Common myeloid progenitor, CD34-positive (primary cell): Measurements from ENCODE around the gene TOB2.

Experiments used
- CTCF ChIA-PET: fragments of 350-600 bp; sonication (Branson Sonifier 250); formaldehyde crosslinking; loops from one replicate; lab custom pipeline; 2021; ENCODE audit warnings: antibody characterized with exemption; lab: Charles Lee
- POLR2A ChIA-PET: fragments of 350-600 bp; sonication (Branson Sonifier 250); formaldehyde crosslinking; loops from one replicate; lab custom pipeline; 2021; ENCODE audit warnings: antibody characterized with exemption; lab: Charles Lee
- DNase-seq, 3 donors: peaks; one replicate each; pipeline versions ENCODE4 v3.0.0 to v3.0.0-alpha.2; 2013
- H3K27ac ChIP-seq, 2 experiments: 1 replicate in 1 of 2; 2 replicates in 1 of 2; pipeline ENCODE4 v1.7.0; 2013; ENCODE audit warnings: inconsistent platforms in 2 of 2, low read length in 2 of 2, mild to moderate bottlenecking in 2 of 2, low read depth in 1 of 2, moderate library complexity in 1 of 2; ENCODE audit not compliant: severe bottlenecking in 2 of 2, insufficient read depth in 1 of 2, poor library complexity in 1 of 2
- H3K27me3 ChIP-seq, 5 experiments: replicated peaks in 2 of 5; 1 replicate in 3 of 5; 2 replicates in 2 of 5; pipeline versions ENCODE4 v1.6.1 to v1.7.0; 2013; ENCODE audit warnings: low read length in 4 of 5, mild to moderate bottlenecking in 2 of 5, moderate library complexity in 2 of 5, inconsistent platforms in 1 of 5; ENCODE audit not compliant: insufficient read depth in 5 of 5, control insufficient read depth in 4 of 5
- H3K36me3 ChIP-seq, 4 experiments: 1 replicate in 2 of 4; 2 replicates in 2 of 4; pipeline versions ENCODE4 v1.6.1 to v1.7.0; 2013; ENCODE audit warnings: low read length in 3 of 4, control low read depth in 1 of 4, mild to moderate bottlenecking in 1 of 4; ENCODE audit not compliant: control insufficient read depth in 4 of 4, insufficient read depth in 4 of 4
- H3K4me1 ChIP-seq, 4 experiments: 1 replicate in 3 of 4; 2 replicates in 1 of 4; pipeline versions ENCODE4 v1.6.1 to v1.7.1; 2013; ENCODE audit warnings: low read length in 3 of 4, mild to moderate bottlenecking in 3 of 4, control low read depth in 1 of 4, inconsistent platforms in 1 of 4, moderate library complexity in 1 of 4; ENCODE audit not compliant: control insufficient read depth in 4 of 4, insufficient read depth in 4 of 4; ENCODE audit errors: control extremely low read depth in 1 of 4
- H3K4me3 ChIP-seq, 7 experiments: 1 replicate in 4 of 7; 2 replicates in 3 of 7; pipeline versions ENCODE4 v1.5.1 to v1.7.0; 2013; ENCODE audit warnings: mild to moderate bottlenecking in 7 of 7, low read length in 6 of 7, moderate library complexity in 6 of 7, inconsistent platforms in 2 of 7, low read depth in 2 of 7, control low read depth in 1 of 7; ENCODE audit not compliant: insufficient read depth in 4 of 7, control insufficient read depth in 1 of 7; ENCODE audit errors: extremely low read depth in 1 of 7
- H3K9me3 ChIP-seq, 5 experiments: 1 replicate in 4 of 5; 2 replicates in 1 of 5; pipeline versions ENCODE4 v1.6.1 to v1.7.1; 2013; ENCODE audit warnings: low read length in 4 of 5, mild to moderate bottlenecking in 2 of 5, inconsistent platforms in 1 of 5, low read depth in 1 of 5, moderate library complexity in 1 of 5; ENCODE audit not compliant: control insufficient read depth in 4 of 5, insufficient read depth in 2 of 5; ENCODE audit errors: control extremely low read depth in 1 of 5
- WGBS: methylation state at CpG from one replicate; pipeline ENCODE4 v1.1.5; 2013; ENCODE audit not compliant: insufficient coverage; 5-methylcytosine and 5-hydroxymethylcytosine counted together

TOB2 gene

GRCh38 chr22:41485033-41485432 is 38.4 kb upstream of the TOB2 start:
- Histone ChIP-seq H3K27ac (no peak overlapping the region), H3K27me3 (no peaks in the 10 kb centered on the region), H3K36me3 (peaks cover 0 to 8% (median 4%) of the 10 kb centered on the region in 4 experiments), H3K9me3 (no peaks in the 10 kb centered on the region), H3K4me3 (no peak overlapping the region), H3K4me1 (peaks cover 0 to 9% (median under 1%) of the 10 kb centered on the region in 4 experiments)
- ChIA-PET CTCF (interaction anchor here (0.6 kb wide), 1 partner anchor 207 kb away, joined by 3 read pairs; no protein-coding TSS in a partner anchor), POLR2A (interaction anchor here (0.9 kb wide), 1 partner anchor 16 kb away, joined by 3 read pairs; the partner anchor contains the start of genes ACO2 and PHF5A)
- no peak for DNase-seq
- 82% methylated on average over 7 of the region's 7 CpGs for WGBS

- no peak overlapping the region for H3K4me3 ChIP-seq
- no peaks in the 10 kb centered on the region for H3K27me3 ChIP-seq
- WGBS: 67% methylated on average over 1 of the region's 2 CpGs
- peaks cover 0 to 9% (median under 1%) of the 10 kb centered on the region in 4 experiments for H3K4me1 ChIP-seq
- H3K9me3 ChIP-seq: no peaks in the 10 kb centered on the region
- peaks cover 4 to 11% (median 5%) of the 10 kb centered on the region in 4 experiments for H3K36me3 ChIP-seq
- ChIA-PET POLR2A (interaction anchor here (0.6 kb wide), 2 partner anchors 19 to 1035 kb away, joined by 3 to 7 read pairs; no protein-coding TSS in a partner anchor), CTCF (interaction anchor here (0.8 kb wide), 1 partner anchor 9 kb away, joined by 3 read pairs; no protein-coding TSS in a partner anchor)
- H3K27ac ChIP-seq: no peak overlapping the region
- no peak for DNase-seq
Observed at GRCh38 chr22:41482319-41482935, 35.8 kb upstream of the TOB2 start.

GRCh38 chr22:41481925-41482318 is 35.3 kb upstream of the TOB2 start:
- peaks cover 0 to 9% (median under 1%) of the 10 kb centered on the region in 4 experiments for H3K4me1 ChIP-seq
- no peak overlapping the region for H3K4me3 ChIP-seq
- POLR2A ChIA-PET: interaction anchor here (0.6 kb wide), 1 partner anchor 18 kb away, joined by 3 read pairs; no protein-coding TSS in a partner anchor
- no peak overlapping the region for H3K27ac ChIP-seq
- no peak for DNase-seq
- H3K27me3 ChIP-seq: no peaks in the 10 kb centered on the region
- peaks cover 4 to 11% (median 5%) of the 10 kb centered on the region in 4 experiments for H3K36me3 ChIP-seq
- CTCF ChIA-PET: interaction anchor here (0.8 kb wide), 1 partner anchor 9 kb away, joined by 3 read pairs; no protein-coding TSS in a partner anchor
- H3K9me3 ChIP-seq: no peaks in the 10 kb centered on the region
- 79% methylated on average over 4 of the region's 5 CpGs for WGBS

GRCh38 chr22:41481131-41481830 is 34.7 kb upstream of the TOB2 start:
- H3K4me3 ChIP-seq: no peak overlapping the region
- peaks cover 0 to 9% (median under 1%) of the 10 kb centered on the region in 4 experiments for H3K4me1 ChIP-seq
- DNase-seq: no peak
- ChIA-PET POLR2A (interaction anchor here (0.6 kb wide), 2 partner anchors 17 to 24 kb away, joined by 3 to 5 read pairs; no protein-coding TSS in a partner anchor), CTCF (interaction anchor here (0.8 kb wide), 1 partner anchor 8 kb away, joined by 3 read pairs; no protein-coding TSS in a partner anchor)
- H3K27ac ChIP-seq: no peak overlapping the region
- H3K27me3 ChIP-seq: no peaks in the 10 kb centered on the region
- no peaks in the 10 kb centered on the region for H3K9me3 ChIP-seq
- peaks cover 4 to 11% (median 5%) of the 10 kb centered on the region in 4 experiments for H3K36me3 ChIP-seq
- 97% methylated on average over 15 of the region's 15 CpGs for WGBS

GRCh38 chr22:41480397-41480735 is 33.8 kb upstream of the TOB2 start:
- ChIA-PET POLR2A (interaction anchor here (0.6 kb wide), 1 partner anchor 25 kb away, joined by 5 read pairs; no protein-coding TSS in a partner anchor), CTCF (interaction anchor here (1.0 kb wide), 1 partner anchor 38 kb away, joined by 5 read pairs; no protein-coding TSS in a partner anchor)
- Histone ChIP-seq H3K27me3 (no peaks in the 10 kb centered on the region), H3K4me3 (no peak overlapping the region), H3K4me1 (peaks cover 0 to 9% (median under 1%) of the 10 kb centered on the region in 4 experiments), H3K36me3 (peaks cover 4 to 11% (median 5%) of the 10 kb centered on the region in 4 experiments), H3K9me3 (no peaks in the 10 kb centered on the region), H3K27ac (no peak overlapping the region)
- DNase-seq: no peak
- 100% methylated on average over 1 of the region's 7 CpGs for WGBS

GRCh38 chr22:41479671-41480396 is 33.2 kb upstream of the TOB2 start:
- CTCF ChIA-PET: interaction anchor here (1.0 kb wide), 1 partner anchor 38 kb away, joined by 5 read pairs; no protein-coding TSS in a partner anchor

More at GRCh38 chr22:41479671-41480396, 33.2 kb upstream of the TOB2 start:
- no peak for DNase-seq
- WGBS: 89% methylated on average over 6 of the region's 6 CpGs
- no peaks in the 10 kb centered on the region for H3K9me3 ChIP-seq
- POLR2A ChIA-PET: no interaction called here
- no peaks in the 10 kb centered on the region for H3K27me3 ChIP-seq
- H3K4me3 ChIP-seq: no peak overlapping the region
- H3K27ac ChIP-seq: no peak overlapping the region
- H3K4me1 ChIP-seq: peaks cover 0 to 9% (median 0%) of the 10 kb centered on the region in 4 experiments
- peaks cover 4 to 11% (median 5%) of the 10 kb centered on the region in 4 experiments for H3K36me3 ChIP-seq
